H9 (cell line): ENCODE measurements around the gene ZNF774. TPM values are rescaled to one million over a fixed set of nuclear protein-coding genes. Genes with fewer than 3 reads are reported as not detected.
A peak's percentile ranks its signal among the peaks of the same experiment; 100 is the strongest.
"Not testable (repeated sequence)": the region's sequence is repeated elsewhere in the genome, so short reads cannot be mapped to it uniquely, and the experiment has no call there.

Experiments used
- DNase-seq: peaks from one replicate; pipeline ENCODE4 v3.0.0-alpha.2; 2017
- H2AFZ ChIP-seq: one replicate; pipeline ENCODE4 v1.6.1; 2013; ENCODE audit warnings: mild to moderate bottlenecking, low read length, control low read depth, moderate library complexity
- H2AK5ac ChIP-seq: 2 replicates; pipeline ENCODE4 v1.6.1; 2013; ENCODE audit warnings: low read length, control low read depth, mixed read lengths; ENCODE audit not compliant: insufficient read length
- H2BK120ac ChIP-seq: one replicate; pipeline ENCODE4 v1.6.1; 2013; ENCODE audit warnings: low read depth, mild to moderate bottlenecking, low read length, control low read depth, inconsistent platforms; ENCODE audit not compliant: poor library complexity, severe bottlenecking
- H2BK12ac ChIP-seq: 2 replicates; pipeline ENCODE4 v1.6.1; 2013; ENCODE audit warnings: low read length, control low read depth, mixed read lengths, low read depth; ENCODE audit not compliant: insufficient read length
- H2BK15ac ChIP-seq: 2 replicates; pipeline ENCODE4 v1.6.1; 2013; ENCODE audit warnings: low read depth, low read length, control low read depth
- H2BK20ac ChIP-seq: one replicate; pipeline ENCODE4 v1.6.1; 2013; ENCODE audit warnings: low read depth, mild to moderate bottlenecking, low read length, control low read depth, inconsistent platforms; ENCODE audit not compliant: poor library complexity, severe bottlenecking
- H2BK5ac ChIP-seq: 2 replicates; pipeline ENCODE4 v1.6.1; 2013; ENCODE audit warnings: low read length, control low read depth, mixed read lengths; ENCODE audit not compliant: insufficient read length
- H3K14ac ChIP-seq: 2 replicates; pipeline ENCODE4 v1.6.1; 2013; ENCODE audit warnings: low read length, control low read depth; ENCODE audit not compliant: insufficient read depth
- H3K18ac ChIP-seq: 2 replicates; pipeline ENCODE4 v1.6.1; 2013; ENCODE audit warnings: low read depth, mild to moderate bottlenecking, mixed read lengths, low read length, control low read depth; ENCODE audit not compliant: insufficient read length
- H3K23ac ChIP-seq: 2 replicates; pipeline ENCODE4 v1.6.1; 2013; ENCODE audit warnings: low read length, control low read depth, mixed read lengths, low read depth; ENCODE audit not compliant: insufficient read length
- H3K23me2 ChIP-seq: 2 replicates; pipeline ENCODE4 v1.6.1; 2013; ENCODE audit warnings: low read depth, mild to moderate bottlenecking, mixed read lengths, low read length, control low read depth; ENCODE audit not compliant: insufficient read length, poor library complexity, severe bottlenecking
- H3K27ac ChIP-seq: 2 replicates; pipeline ENCODE4 v1.5.1; 2013; ENCODE audit warnings: low read length, control low read depth, mixed read lengths, low read depth; ENCODE audit not compliant: insufficient read length
- H3K27me3 ChIP-seq: 2 replicates; pipeline ENCODE4 v1.6.1; 2013; ENCODE audit warnings: low read length, control low read depth, inconsistent platforms; ENCODE audit not compliant: insufficient read depth
- H3K4ac ChIP-seq: 2 replicates; pipeline ENCODE4 v1.6.1; 2013; ENCODE audit warnings: low read depth, mild to moderate bottlenecking, control low read depth, inconsistent platforms, low read length, moderate library complexity
- H3K4me1 ChIP-seq: 2 replicates; pipeline ENCODE4 v1.6.1; 2013; ENCODE audit warnings: low read length, control low read depth, inconsistent platforms; ENCODE audit not compliant: insufficient read depth
- H3K4me2 ChIP-seq: 2 replicates; pipeline ENCODE4 v1.6.1; 2013; ENCODE audit warnings: low read length, control low read depth, mixed read lengths; ENCODE audit not compliant: insufficient read length, insufficient read depth
- H3K56ac ChIP-seq: 2 replicates; pipeline ENCODE4 v1.6.1; 2013; ENCODE audit warnings: low read depth, mild to moderate bottlenecking, mixed read lengths, low read length, control low read depth; ENCODE audit not compliant: insufficient read length
- H3K79me1 ChIP-seq: 2 replicates; pipeline ENCODE4 v1.6.1; 2013; ENCODE audit warnings: low read depth, mild to moderate bottlenecking, moderate library complexity, low read length, control low read depth, inconsistent platforms; ENCODE audit not compliant: insufficient read depth, poor library complexity, severe bottlenecking
- H3K79me2 ChIP-seq: 2 replicates; pipeline ENCODE4 v1.6.1; 2013; ENCODE audit warnings: low read length, control low read depth, inconsistent platforms; ENCODE audit not compliant: insufficient read depth
- H3K9ac ChIP-seq: 2 replicates; pipeline ENCODE4 v1.6.1; 2013; ENCODE audit warnings: low read length, control low read depth, mixed read lengths; ENCODE audit not compliant: insufficient read length; ENCODE audit errors: extremely low read depth
- H3K9me3 ChIP-seq: one replicate; pipeline ENCODE4 v1.6.1; 2013; ENCODE audit warnings: low read depth, low read length, inconsistent platforms; ENCODE audit not compliant: control insufficient read depth
- H3T11ph ChIP-seq: one replicate; pipeline ENCODE4 v1.6.1; 2013; ENCODE audit warnings: mild to moderate bottlenecking, low read length, control low read depth, inconsistent platforms
- H4K20me1 ChIP-seq: one replicate; pipeline ENCODE4 v1.6.1; 2013; ENCODE audit not compliant: control insufficient read depth, insufficient read length, insufficient read depth
- H4K5ac ChIP-seq: 2 replicates; pipeline ENCODE4 v1.6.1; 2013; ENCODE audit warnings: low read depth, mild to moderate bottlenecking, mixed read lengths, low read length, control low read depth; ENCODE audit not compliant: insufficient read length
- H4K8ac ChIP-seq: replicated peaks from 2 replicates; pipeline ENCODE4 v1.6.1; 2013; ENCODE audit warnings: low read length, control low read depth, mixed read lengths, low read depth; ENCODE audit not compliant: insufficient read length
- H4K91ac ChIP-seq: 2 replicates; pipeline ENCODE4 v1.6.1; 2013; ENCODE audit warnings: low read depth, mild to moderate bottlenecking, moderate library complexity, mixed read lengths, low read length, control low read depth; ENCODE audit not compliant: insufficient read length
- H3K27ac Mint-ChIP-seq, 3 experiments: 2 replicates in 2 of 3; 3 replicates in 1 of 3; pipeline ENCODE4 v1.8.0; 2020 to 2021; ENCODE audit warnings: mixed read lengths in 3 of 3, mild to moderate bottlenecking in 1 of 3, moderate library complexity in 1 of 3
- H3K27me3 Mint-ChIP-seq: 2 replicates; pipeline ENCODE4 v1.8.0; 2021; ENCODE audit warnings: low read depth, mild to moderate bottlenecking, moderate library complexity, mixed read lengths
- H3K36me3 Mint-ChIP-seq, 3 experiments: 2 replicates in 2 of 3; 3 replicates in 1 of 3; pipeline ENCODE4 v1.8.0; 2020 to 2021; ENCODE audit warnings: low read depth in 3 of 3, mixed read lengths in 3 of 3; ENCODE audit not compliant: insufficient read depth in 1 of 3
- H3K4me1 Mint-ChIP-seq, 2 experiments: 2 replicates each; pipeline ENCODE4 v1.8.0; 2020; ENCODE audit warnings: mixed read lengths in 2 of 2
- H3K4me3 Mint-ChIP-seq, 2 experiments: 2 replicates in 1 of 2; 3 replicates in 1 of 2; pipeline ENCODE4 v1.8.0; 2020 to 2021; ENCODE audit warnings: mild to moderate bottlenecking in 2 of 2, mixed read lengths in 2 of 2, moderate library complexity in 1 of 2
- H3K9me3 Mint-ChIP-seq, 2 experiments: 2 replicates in 1 of 2; 3 replicates in 1 of 2; pipeline ENCODE4 v1.8.0; 2020; ENCODE audit warnings: mild to moderate bottlenecking in 2 of 2, mixed read lengths in 2 of 2, moderate library complexity in 1 of 2
- WGBS: extraction: QIAGEN DNeasy Blood & Tissue Kit; methylation state at CpG from one replicate; pipeline ENCODE4 v1.1.7; 2013; ENCODE audit warnings: missing lambda C conversion rate, low lambda C conversion rate, mixed read lengths; ENCODE audit not compliant: insufficient read length; ENCODE audit errors: extremely low coverage; 5-methylcytosine and 5-hydroxymethylcytosine counted together
- total RNA-seq: library from RNA; stranded (reverse); gene quantifications from 2 replicates; pipeline ENCODE4 v1.2.1, GENCODE V29; 2021
- TF ChIP-seq, protein P1 (sequence below): fragments of 200-600 bp; sonication (generic); conservative IDR thresholded peaks from 3 replicates; pipeline ENCODE4 v1.8.0; 2021; ENCODE audit warnings: antibody characterized with exemption, mild to moderate bottlenecking

Gene ZNF774
- total RNA-seq, 1 experiment from 2014 or later: 2.5 TPM

DNA sequence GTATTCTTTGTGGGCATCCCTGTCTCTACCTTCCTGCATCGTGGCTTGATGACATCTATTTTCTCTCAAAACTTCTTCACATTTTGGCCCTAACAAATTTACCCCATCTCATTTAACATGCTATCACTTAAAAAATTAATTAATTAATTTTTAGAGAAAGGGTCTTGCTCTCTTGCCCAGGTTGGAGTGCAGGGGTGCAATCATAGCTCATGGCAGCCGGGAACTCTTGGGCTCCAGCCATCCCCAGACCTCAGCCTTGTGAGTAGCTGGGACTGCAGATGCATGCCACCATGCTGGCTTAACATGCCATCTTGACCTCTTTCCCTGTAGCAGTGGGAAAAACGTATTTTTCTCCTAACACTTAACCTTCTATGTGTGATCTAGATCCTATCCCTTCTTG lies 56.6 kb downstream of the ZNF774 start:
- no peak for DNase-seq
- H2BK20ac ChIP-seq: no peak overlapping the region
- Mint-ChIP-seq H3K4me1 (peaks cover 61 to 62% of the 10 kb centered on the region in 2 experiments), H3K27me3 (no peaks in the 10 kb centered on the region), H3K9me3 (peaks cover 3 to 4% of the 10 kb centered on the region in 2 experiments; a peak in 4 of 5 replicates), H3K27ac (no peak overlapping the region), H3K36me3 (peaks cover 6 to 9% (median 8%) of the 10 kb centered on the region in 3 experiments), H3K4me3 (no peak overlapping the region)
- peaks cover 7% of the 10 kb centered on the region for H3K4me1 ChIP-seq
- no peak overlapping the region for H2BK15ac ChIP-seq
- H3K27me3 ChIP-seq: no peaks in the 10 kb centered on the region
- no peak overlapping the region for H2AFZ ChIP-seq
- H3K79me2 ChIP-seq: peaks cover 4% of the 10 kb centered on the region; the same call in 1 of the 2 replicates
- no peak overlapping the region for H3K14ac ChIP-seq
- H3K4me2 ChIP-seq: no peak overlapping the region
- H4K5ac ChIP-seq: no peak overlapping the region
- no peak overlapping the region for H3K18ac ChIP-seq
- H2AK5ac ChIP-seq: no peak overlapping the region
- no peak overlapping the region for H3K27ac ChIP-seq
- no peak overlapping the region for H2BK120ac ChIP-seq
- peaks cover 4% of the 10 kb centered on the region for H3K79me1 ChIP-seq
- no peak overlapping the region for H4K8ac ChIP-seq
- H3K23me2 ChIP-seq: no peaks in the 10 kb centered on the region
- H3K23ac ChIP-seq: no peak overlapping the region
- H3K9me3 ChIP-seq: no peaks in the 10 kb centered on the region
- no peak overlapping the region for H3K9ac ChIP-seq
- no peaks in the 10 kb centered on the region for H4K20me1 ChIP-seq
- H3T11ph ChIP-seq: no peak overlapping the region
- H2BK5ac ChIP-seq: no peak overlapping the region
- no peak overlapping the region for H2BK12ac ChIP-seq
- no peak overlapping the region for H3K56ac ChIP-seq
- TF ChIP-seq, protein P1, sequence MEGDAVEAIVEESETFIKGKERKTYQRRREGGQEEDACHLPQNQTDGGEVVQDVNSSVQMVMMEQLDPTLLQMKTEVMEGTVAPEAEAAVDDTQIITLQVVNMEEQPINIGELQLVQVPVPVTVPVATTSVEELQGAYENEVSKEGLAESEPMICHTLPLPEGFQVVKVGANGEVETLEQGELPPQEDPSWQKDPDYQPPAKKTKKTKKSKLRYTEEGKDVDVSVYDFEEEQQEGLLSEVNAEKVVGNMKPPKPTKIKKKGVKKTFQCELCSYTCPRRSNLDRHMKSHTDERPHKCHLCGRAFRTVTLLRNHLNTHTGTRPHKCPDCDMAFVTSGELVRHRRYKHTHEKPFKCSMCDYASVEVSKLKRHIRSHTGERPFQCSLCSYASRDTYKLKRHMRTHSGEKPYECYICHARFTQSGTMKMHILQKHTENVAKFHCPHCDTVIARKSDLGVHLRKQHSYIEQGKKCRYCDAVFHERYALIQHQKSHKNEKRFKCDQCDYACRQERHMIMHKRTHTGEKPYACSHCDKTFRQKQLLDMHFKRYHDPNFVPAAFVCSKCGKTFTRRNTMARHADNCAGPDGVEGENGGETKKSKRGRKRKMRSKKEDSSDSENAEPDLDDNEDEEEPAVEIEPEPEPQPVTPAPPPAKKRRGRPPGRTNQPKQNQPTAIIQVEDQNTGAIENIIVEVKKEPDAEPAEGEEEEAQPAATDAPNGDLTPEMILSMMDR: no peak
- no peak overlapping the region for H4K91ac ChIP-seq
- no peak overlapping the region for H3K4ac ChIP-seq
- no CpG with 5 or more reads among the region's 3 CpGs for WGBS

DNA sequence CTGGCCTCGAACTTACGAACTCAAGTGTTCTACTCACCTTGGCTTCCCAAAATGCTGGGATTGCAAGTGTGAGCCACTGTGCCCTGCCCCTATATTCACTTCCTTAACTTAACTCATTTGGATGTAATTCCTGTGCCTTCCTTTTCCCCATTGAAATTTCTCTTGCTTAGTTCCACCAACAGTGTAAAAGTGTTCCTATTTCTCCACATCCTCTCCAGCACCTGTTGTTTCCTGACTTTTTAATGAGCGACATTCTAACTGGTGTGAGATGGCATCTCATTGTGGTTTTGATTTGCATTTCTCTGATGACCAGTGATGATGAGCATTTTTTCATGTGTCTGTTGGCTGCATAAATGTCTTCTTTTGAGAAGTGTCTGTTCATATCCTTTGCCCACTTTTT lies 57.5 kb downstream of the ZNF774 start:
- H2BK5ac ChIP-seq, H3K36me3 Mint-ChIP-seq, H3K27ac ChIP-seq, H3K27me3 ChIP-seq, H4K91ac ChIP-seq, H3K56ac ChIP-seq, H4K20me1 ChIP-seq, H3K4me2 ChIP-seq, H2BK20ac ChIP-seq, H3K9me3 ChIP-seq, H3K23me2 ChIP-seq, H3K27me3 Mint-ChIP-seq, H3K9ac ChIP-seq, H4K8ac ChIP-seq, H3K79me2 ChIP-seq, H3K9me3 Mint-ChIP-seq, H3K14ac ChIP-seq, H3K4ac ChIP-seq, H3T11ph ChIP-seq, DNase-seq, H2AK5ac ChIP-seq, H3K18ac ChIP-seq, H3K23ac ChIP-seq, H2BK15ac ChIP-seq, H4K5ac ChIP-seq, H2BK12ac ChIP-seq, H2AFZ ChIP-seq, H2BK120ac ChIP-seq, H3K79me1 ChIP-seq, H3K4me3 Mint-ChIP-seq: not testable (repeated sequence)
- peaks cover 64 to 66% of the 10 kb centered on the region in 2 experiments for H3K4me1 Mint-ChIP-seq
- peak overlapping the region in 2 of 3 experiments; percentile 4 to 58; a peak in 2 of 7 replicates for H3K27ac Mint-ChIP-seq
- no CpG with 5 or more reads among the region's 3 CpGs for WGBS
- H3K4me1 ChIP-seq: peaks cover 12% of the 10 kb centered on the region
